ENCODE results near the gene CIROP.

DNA sequence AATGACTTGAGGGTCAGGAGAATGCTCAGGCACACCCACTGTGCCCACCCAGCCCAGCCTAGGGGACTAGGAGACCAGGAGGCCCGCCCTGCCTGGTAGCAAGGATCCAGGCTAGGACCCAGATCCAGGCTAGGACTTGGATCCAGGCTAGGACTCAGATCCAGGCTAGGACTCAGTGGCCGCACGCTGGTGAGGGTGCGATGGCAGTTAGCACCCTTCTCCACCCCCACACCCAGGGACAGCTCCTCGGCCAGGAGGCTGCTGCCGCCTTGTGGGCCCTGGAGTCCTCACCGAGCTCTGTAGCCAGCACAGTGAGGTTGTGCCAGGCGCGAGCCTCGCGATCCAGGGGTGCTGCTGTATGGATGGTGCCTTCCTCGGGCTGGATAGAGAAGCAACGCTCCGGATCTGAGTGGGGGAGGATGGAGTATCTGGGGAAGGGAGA lies 52.6 kb downstream of the CIROP start:
- TF ChIP-seq, protein P1, sequence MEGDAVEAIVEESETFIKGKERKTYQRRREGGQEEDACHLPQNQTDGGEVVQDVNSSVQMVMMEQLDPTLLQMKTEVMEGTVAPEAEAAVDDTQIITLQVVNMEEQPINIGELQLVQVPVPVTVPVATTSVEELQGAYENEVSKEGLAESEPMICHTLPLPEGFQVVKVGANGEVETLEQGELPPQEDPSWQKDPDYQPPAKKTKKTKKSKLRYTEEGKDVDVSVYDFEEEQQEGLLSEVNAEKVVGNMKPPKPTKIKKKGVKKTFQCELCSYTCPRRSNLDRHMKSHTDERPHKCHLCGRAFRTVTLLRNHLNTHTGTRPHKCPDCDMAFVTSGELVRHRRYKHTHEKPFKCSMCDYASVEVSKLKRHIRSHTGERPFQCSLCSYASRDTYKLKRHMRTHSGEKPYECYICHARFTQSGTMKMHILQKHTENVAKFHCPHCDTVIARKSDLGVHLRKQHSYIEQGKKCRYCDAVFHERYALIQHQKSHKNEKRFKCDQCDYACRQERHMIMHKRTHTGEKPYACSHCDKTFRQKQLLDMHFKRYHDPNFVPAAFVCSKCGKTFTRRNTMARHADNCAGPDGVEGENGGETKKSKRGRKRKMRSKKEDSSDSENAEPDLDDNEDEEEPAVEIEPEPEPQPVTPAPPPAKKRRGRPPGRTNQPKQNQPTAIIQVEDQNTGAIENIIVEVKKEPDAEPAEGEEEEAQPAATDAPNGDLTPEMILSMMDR (IDR thresholded peaks at IDR 0.05; ENCODE audit: poor library complexity) = no peak
- TF ChIP-seq EZH2 (IDR thresholded peaks at IDR 0.05; ENCODE audit: borderline replicate concordance) = no peak
